Measurements from ENCODE around the gene RIMBP2.

GRCh38 chr12:130647814-130648213 is 68.3 kb downstream of the RIMBP2 start:
- TF ChIP-seq EZH2 (IDR thresholded peaks at IDR 0.05; ENCODE audit: borderline replicate concordance, low read depth, low read length) (no peak), THRB (CRISPR knock-in tag; conservative IDR thresholded peaks at IDR 0.05) (no peak), ZNF121 (CRISPR knock-in tag; conservative IDR thresholded peaks at IDR 0.05) (no peak), CTCF (IDR thresholded peaks at IDR 0.05 in 2 of 3, conservative IDR thresholded peaks at IDR 0.05 in 1 of 3; ENCODE audit: insufficient read depth in 2 of 3, low read depth in 1 of 3, low read length in 3 of 3) (no peak)

Measured in K562 (cell line).